B cell (primary cell): ENCODE results near the gene PSMG3. TPM values are rescaled to one million over a fixed set of nuclear protein-coding genes. Genes with fewer than 3 reads are reported as not detected.
"Not testable (repeated sequence)": the region's sequence is repeated elsewhere in the genome, so short reads cannot be mapped to it uniquely, and the experiment has no call there.

Experiments
- ATAC-seq: fragments of 200-7000 bp; cut with Tn5 transposase; one replicate; pipeline ENCODE4 v1.10.0; 2021; ENCODE audit warnings: low read depth, mild to moderate bottlenecking, moderate number of reproducible peaks, moderate library complexity
- CTCF ChIA-PET: fragments of 350-600 bp; sonication (Branson Sonifier 250); formaldehyde crosslinking; loops from one replicate; lab custom pipeline; 2021; ENCODE audit warnings: antibody characterized with exemption, inconsistent platforms; lab: Charles Lee
- POLR2A ChIA-PET: fragments of 350-600 bp; sonication (Branson Sonifier 250); formaldehyde crosslinking; loops from one replicate; lab custom pipeline; 2021; ENCODE audit warnings: antibody characterized with exemption; lab: Charles Lee
- DNase-seq: peaks from one replicate; pipeline ENCODE4 v3.0.0; 2013
- H2AFZ ChIP-seq: 2 replicates; pipeline ENCODE4 v1.6.1; 2012; ENCODE audit warnings: mild to moderate bottlenecking, low read depth, low read length; ENCODE audit not compliant: insufficient read depth, poor library complexity, severe bottlenecking
- H3K27ac ChIP-seq, 2 donors: 1 replicate in 1 of 2; 2 replicates in 1 of 2; pipeline ENCODE4 v1.5.1; 2012 to 2013; ENCODE audit warnings: low read length in 2 of 2, mild to moderate bottlenecking in 2 of 2, moderate library complexity in 1 of 2
- H3K27me3 ChIP-seq, 4 experiments: fragments of 200-600 bp in 1 of 4; sonication (generic) in 1 of 4; replicated peaks in 1 of 4; 1 replicate in 2 of 4; 2 replicates in 2 of 4; pipeline versions ENCODE4 v1.6.1 to v1.7.0; 2013 to 2016; ENCODE audit warnings: low read length in 3 of 4, mild to moderate bottlenecking in 2 of 4, mixed read lengths in 1 of 4, moderate library complexity in 1 of 4; ENCODE audit not compliant: insufficient read depth in 4 of 4, control insufficient read depth in 3 of 4; ENCODE audit errors: control extremely low read depth in 1 of 4
- H3K36me3 ChIP-seq, 2 experiments: replicated peaks in 1 of 2; 1 replicate in 1 of 2; 2 replicates in 1 of 2; pipeline versions ENCODE4 v1.6.1 to v1.7.1; 2013; ENCODE audit warnings: low read length in 1 of 2; ENCODE audit not compliant: insufficient read depth in 2 of 2, control insufficient read depth in 1 of 2; ENCODE audit errors: control extremely low read depth in 1 of 2, extremely low read depth in 1 of 2
- H3K4me1 ChIP-seq, 2 donors: fragments of 200-600 bp in 1 of 2; sonication (generic) in 1 of 2; 1 replicate in 1 of 2; 2 replicates in 1 of 2; pipeline versions ENCODE4 v1.5.1 to v1.6.1; 2013 to 2017; ENCODE audit warnings: low read length in 2 of 2; ENCODE audit not compliant: control insufficient read depth in 2 of 2, insufficient read depth in 2 of 2
- H3K4me2 ChIP-seq: replicated peaks from 2 replicates; pipeline ENCODE3; 2012; ENCODE audit warnings: mild to moderate bottlenecking, low read depth, low read length; ENCODE audit not compliant: poor library complexity, severe bottlenecking
- H3K4me3 ChIP-seq, 5 experiments: fragments of 200-600 bp in 1 of 5; sonication (generic) in 1 of 5; 1 replicate in 3 of 5; 2 replicates in 2 of 5; pipeline versions ENCODE4 v1.5.1 to v1.7.0; 2011 to 2016; ENCODE audit warnings: low read length in 4 of 5, mild to moderate bottlenecking in 4 of 5, low read depth in 2 of 5, control low read depth in 1 of 5, moderate library complexity in 1 of 5; ENCODE audit not compliant: insufficient read depth in 1 of 5; ENCODE audit errors: control extremely low read depth in 1 of 5, extremely low read depth in 1 of 5
- H3K79me2 ChIP-seq: fragments of 200-600 bp; sonication (generic); one replicate; pipeline ENCODE4 v1.6.0; 2016; ENCODE audit warnings: low read length; ENCODE audit not compliant: control insufficient read depth, insufficient read depth
- H3K9ac ChIP-seq: fragments of 200-600 bp; sonication (generic); 2 replicates; pipeline ENCODE4 v1.6.1; 2017; ENCODE audit warnings: mild to moderate bottlenecking, low read length, moderate library complexity
- H3K9me3 ChIP-seq, 3 donors: one replicate each; pipeline versions ENCODE4 v1.6.1 to v1.7.1; 2013; ENCODE audit warnings: low read length in 2 of 3; ENCODE audit not compliant: control insufficient read depth in 2 of 3, insufficient read depth in 1 of 3; ENCODE audit errors: control extremely low read depth in 1 of 3
- H4K20me1 ChIP-seq: 2 replicates; pipeline ENCODE4 v1.6.0; 2012; ENCODE audit warnings: mild to moderate bottlenecking, low read length; ENCODE audit not compliant: insufficient read depth, control insufficient read depth, poor library complexity, severe bottlenecking
- H3K27ac Mint-ChIP-seq: one replicate; pipeline ENCODE4 v1.8.0; 2021; ENCODE audit warnings: mixed read lengths
- H3K27me3 Mint-ChIP-seq: one replicate; pipeline ENCODE4 v1.8.0; 2021; ENCODE audit warnings: mixed read lengths
- H3K4me1 Mint-ChIP-seq: one replicate; pipeline ENCODE4 v1.8.0; 2021; ENCODE audit warnings: mixed read lengths
- H3K4me3 Mint-ChIP-seq: one replicate; pipeline ENCODE4 v1.8.0; 2021; ENCODE audit warnings: mixed read lengths
- H3K9me3 Mint-ChIP-seq: one replicate; pipeline ENCODE4 v1.8.0; 2022; ENCODE audit warnings: mixed read lengths; ENCODE audit not compliant: insufficient read depth
- CTCF ChIP-seq: fragments of 200-600 bp; IDR thresholded peaks from one replicate; pipeline ENCODE4 v1.8.0; 2022; ENCODE audit warnings: antibody characterized with exemption, mild to moderate bottlenecking
- EZH2 ChIP-seq: IDR thresholded peaks from 2 replicates; pipeline ENCODE4 v1.6.1; 2012; ENCODE audit warnings: borderline replicate concordance, low read depth, mild to moderate bottlenecking, moderate library complexity, low read length; ENCODE audit not compliant: insufficient read depth, poor library complexity, severe bottlenecking
- WGBS: methylation state at CpG from one replicate; pipeline ENCODE4 v1.1.5; 2013; ENCODE audit warnings: missing lambda C conversion rate; ENCODE audit not compliant: insufficient coverage; 5-methylcytosine and 5-hydroxymethylcytosine counted together
- intact Hi-C: fragments of 100-400 bp; cut with micrococcal nuclease; formaldehyde crosslinking; loops from one replicate; pipeline ENCODE4 v1.10.0; 2022
- polyA plus RNA-seq: library from polyadenylated mRNA; depleted of rRNA; stranded (reverse); fragments of >200 nt; gene quantifications from 2 replicates; pipeline ENCODE4 v1.2.3, GENCODE V29; 2012
- total RNA-seq, 2 donors: library from RNA; stranded (reverse); fragments of 120-200 nt in 1 of 2; gene quantifications; 1 replicate in 1 of 2; 2 replicates in 1 of 2; pipeline versions ENCODE4 v1.2.3 to v1.2.4, GENCODE V29; 2013 to 2022

Gene PSMG3
- total and polyA plus RNA-seq, 2 donors (not counting 1 experiment from before 2014, with no cell fraction given): 27.4 to 75.7 TPM

- H3K79me2 ChIP-seq: no peaks in the 10 kb centered on the region
- ATAC-seq: no peak
- H3K27ac ChIP-seq: no peak overlapping the region
- peaks cover 2% of the 10 kb centered on the region for H3K9me3 Mint-ChIP-seq
- peaks cover 0 to 5% (median 2%) of the 10 kb centered on the region in 4 experiments for H3K27me3 ChIP-seq
- DNase-seq: no peak
- H3K4me1 ChIP-seq: peaks cover 2% of the 10 kb centered on the region in 2 donors
- H4K20me1 ChIP-seq: no peaks in the 10 kb centered on the region
- no peak overlapping the region for H3K4me3 ChIP-seq
- H3K9me3 ChIP-seq: peaks cover 0 to 8% (median 0%) of the 10 kb centered on the region in 3 donors
- H3K4me3 Mint-ChIP-seq: no peak overlapping the region
- H3K36me3 ChIP-seq: no peaks in the 10 kb centered on the region
- H3K9ac ChIP-seq: no peak overlapping the region
- no peak overlapping the region for H3K4me2 ChIP-seq
- H2AFZ ChIP-seq: no peak overlapping the region
- H3K4me1 Mint-ChIP-seq: peaks cover 7% of the 10 kb centered on the region
- ChIA-PET POLR2A (no interaction called here), CTCF (no interaction called here)
- peaks cover 4% of the 10 kb centered on the region for H3K27me3 Mint-ChIP-seq
- 95% methylated on average over 18 of the region's 18 CpGs for WGBS
- intact Hi-C loops: no loop called here
- no peak overlapping the region for H3K27ac Mint-ChIP-seq
- TF ChIP-seq CTCF: no peak
- TF ChIP-seq EZH2: no peak
Observed at GRCh38 chr7:1584700-1585099, 14.9 kb upstream of the PSMG3 start.

GRCh38 chr7:1583241-1583930 lies 13.6 kb upstream of the PSMG3 start:
- DNase-seq, H3K27me3 ChIP-seq, H3K9me3 Mint-ChIP-seq, H3K9me3 ChIP-seq, H3K27ac ChIP-seq, H3K36me3 ChIP-seq, H3K4me1 ChIP-seq, POLR2A ChIA-PET, H3K79me2 ChIP-seq, H3K27ac Mint-ChIP-seq, H3K4me3 Mint-ChIP-seq, H3K4me3 ChIP-seq, H3K27me3 Mint-ChIP-seq, H2AFZ ChIP-seq, CTCF ChIA-PET, ATAC-seq, H3K4me2 ChIP-seq, H4K20me1 ChIP-seq, H3K9ac ChIP-seq, intact Hi-C loops: not testable (repeated sequence)
- peaks cover 13% of the 10 kb centered on the region for H3K4me1 Mint-ChIP-seq
- 96% methylated on average over 13 of the region's 19 CpGs for WGBS
